Measurements from ENCODE around the gene GNRH2.

GNRH2 gene

DNA sequence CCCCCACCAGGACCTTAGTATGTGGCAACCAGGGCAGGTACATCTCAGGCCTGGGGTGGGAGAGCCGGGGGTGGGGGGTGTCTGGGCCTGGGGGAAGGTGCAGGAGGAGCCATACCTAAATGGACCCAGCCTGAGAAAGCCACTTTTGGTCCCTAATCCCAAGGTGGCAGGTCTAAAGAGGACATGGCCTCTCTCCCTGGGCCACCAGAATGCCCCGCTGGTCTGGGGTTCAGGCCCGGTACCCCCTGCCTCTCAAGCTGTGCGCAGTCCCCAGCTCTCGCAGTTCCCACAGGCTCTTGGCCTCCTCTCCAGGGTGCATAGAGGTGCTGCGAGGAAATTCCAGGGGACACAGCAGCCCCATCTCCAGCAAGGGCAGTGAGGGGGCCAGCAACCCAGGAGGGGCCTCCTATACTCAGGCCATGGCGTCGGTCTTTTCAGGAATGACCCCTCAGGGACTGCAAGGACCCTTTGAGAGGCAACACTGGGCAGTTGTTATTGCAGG is 42.2 kb downstream of the GNRH2 start:
- Histone ChIP-seq H3K27ac (ENCODE audit: low read depth, low read length) (no peak overlapping the region), H3K79me1 (ENCODE audit: low read length) (no peaks in the 10 kb centered on the region), H3K27me3 (ENCODE audit: insufficient read depth, low read length, poor library complexity) (peaks cover 18% of the 10 kb centered on the region), H3K36me3 (ENCODE audit: control insufficient read depth, insufficient read depth, low read length) (no peaks in the 10 kb centered on the region), H3K56ac (ENCODE audit: low read length) (no peak overlapping the region), H3K18ac (ENCODE audit: low read length) (no peak overlapping the region), H4K5ac (ENCODE audit: low read length) (no peak overlapping the region), H4K8ac (ENCODE audit: low read depth, low read length) (no peak overlapping the region), H3K9ac (ENCODE audit: low read length) (no peak overlapping the region), H3K4me3 (ENCODE audit: low read length) (no peak overlapping the region), H3K79me2 (ENCODE audit: control insufficient read depth, insufficient read depth, low read length) (no peaks in the 10 kb centered on the region), H3K4me1 (ENCODE audit: control insufficient read depth, low read depth, low read length) (no peaks in the 10 kb centered on the region), H2BK15ac (replicated peaks; ENCODE audit: low read depth) (no peak overlapping the region), H3K4me2 (ENCODE audit: low read length) (no peak overlapping the region), H2AK5ac (ENCODE audit: low read length) (no peak overlapping the region), H3K23ac (ENCODE audit: low read length) (no peak overlapping the region), H3K4ac (ENCODE audit: low read depth, low read length) (no peak overlapping the region), H2BK5ac (ENCODE audit: low read length) (no peak overlapping the region), H2BK120ac (ENCODE audit: low read depth, low read length) (no peak overlapping the region)
- DNase-seq: no peak
- no CpG with 5 or more reads among the region's 8 CpGs for WGBS (ENCODE audit: extremely low coverage, insufficient coverage, low lambda C conversion rate)

DNA sequence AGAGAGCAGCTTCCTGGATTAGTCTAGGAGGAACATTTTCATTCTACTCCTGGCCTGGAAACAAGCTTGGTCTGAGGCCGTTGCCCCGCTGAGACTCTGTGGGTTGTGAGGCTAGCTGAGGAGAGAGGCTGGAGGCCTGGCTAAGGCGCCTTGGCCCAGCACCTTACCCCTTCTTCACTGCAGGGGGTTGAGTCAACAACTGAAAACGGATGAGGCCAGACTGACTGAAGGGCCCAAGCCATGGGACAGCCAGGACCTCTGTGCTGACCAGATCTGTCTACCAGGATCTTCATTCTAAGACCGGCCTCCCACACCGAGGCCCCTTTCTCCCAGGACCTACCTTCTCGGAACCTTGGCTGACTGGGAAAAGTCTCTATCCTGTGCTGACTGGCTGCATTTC is 44.6 kb downstream of the GNRH2 start:
- Histone ChIP-seq H2BK120ac (ENCODE audit: low read depth, low read length) (no peak overlapping the region), H3K23ac (ENCODE audit: low read length) (no peak overlapping the region), H4K8ac (ENCODE audit: low read depth, low read length) (no peak overlapping the region), H4K5ac (ENCODE audit: low read length) (no peak overlapping the region), H3K9ac (ENCODE audit: low read length) (no peak overlapping the region), H3K27me3 (ENCODE audit: insufficient read depth, low read length, poor library complexity) (peaks cover 5% of the 10 kb centered on the region), H2BK15ac (replicated peaks; ENCODE audit: low read depth) (no peak overlapping the region), H3K4ac (ENCODE audit: low read depth, low read length) (no peak overlapping the region), H2AK5ac (ENCODE audit: low read length) (no peak overlapping the region), H3K79me1 (ENCODE audit: low read length) (no peaks in the 10 kb centered on the region), H3K79me2 (ENCODE audit: control insufficient read depth, insufficient read depth, low read length) (no peaks in the 10 kb centered on the region), H3K56ac (ENCODE audit: low read length) (no peak overlapping the region), H3K18ac (ENCODE audit: low read length) (no peak overlapping the region), H3K4me1 (ENCODE audit: control insufficient read depth, low read depth, low read length) (no peaks in the 10 kb centered on the region), H3K36me3 (ENCODE audit: control insufficient read depth, insufficient read depth, low read length) (no peaks in the 10 kb centered on the region), H3K27ac (ENCODE audit: low read depth, low read length) (no peak overlapping the region), H3K4me2 (ENCODE audit: low read length) (no peak overlapping the region), H3K4me3 (ENCODE audit: low read length) (no peak overlapping the region), H2BK5ac (ENCODE audit: low read length) (no peak overlapping the region)
- no peak for DNase-seq
- no CpG with 5 or more reads among the region's 7 CpGs for WGBS (ENCODE audit: extremely low coverage, insufficient coverage, low lambda C conversion rate)

DNA sequence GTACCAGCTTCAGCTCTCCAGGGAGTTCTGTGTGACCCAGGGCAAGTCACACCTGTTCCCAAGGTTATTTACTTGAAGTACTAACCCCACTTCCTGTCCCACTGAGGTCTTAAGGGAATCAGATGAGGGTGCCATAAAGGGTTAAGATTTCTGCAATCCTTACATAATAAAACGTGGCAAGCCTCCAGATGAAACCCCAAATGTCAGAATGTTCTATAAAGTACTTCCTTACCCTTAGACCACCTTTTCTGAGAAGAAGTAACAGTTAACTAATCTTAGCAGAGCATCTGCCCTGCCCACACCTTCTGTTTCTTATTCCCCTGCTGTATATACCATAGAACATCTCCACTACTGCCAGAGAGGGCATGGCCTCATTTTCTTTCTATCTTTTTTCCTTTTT is 47.1 kb downstream of the GNRH2 start:
- no peak overlapping the region for H3K4me2 ChIP-seq (ENCODE audit: low read length)

DNA sequence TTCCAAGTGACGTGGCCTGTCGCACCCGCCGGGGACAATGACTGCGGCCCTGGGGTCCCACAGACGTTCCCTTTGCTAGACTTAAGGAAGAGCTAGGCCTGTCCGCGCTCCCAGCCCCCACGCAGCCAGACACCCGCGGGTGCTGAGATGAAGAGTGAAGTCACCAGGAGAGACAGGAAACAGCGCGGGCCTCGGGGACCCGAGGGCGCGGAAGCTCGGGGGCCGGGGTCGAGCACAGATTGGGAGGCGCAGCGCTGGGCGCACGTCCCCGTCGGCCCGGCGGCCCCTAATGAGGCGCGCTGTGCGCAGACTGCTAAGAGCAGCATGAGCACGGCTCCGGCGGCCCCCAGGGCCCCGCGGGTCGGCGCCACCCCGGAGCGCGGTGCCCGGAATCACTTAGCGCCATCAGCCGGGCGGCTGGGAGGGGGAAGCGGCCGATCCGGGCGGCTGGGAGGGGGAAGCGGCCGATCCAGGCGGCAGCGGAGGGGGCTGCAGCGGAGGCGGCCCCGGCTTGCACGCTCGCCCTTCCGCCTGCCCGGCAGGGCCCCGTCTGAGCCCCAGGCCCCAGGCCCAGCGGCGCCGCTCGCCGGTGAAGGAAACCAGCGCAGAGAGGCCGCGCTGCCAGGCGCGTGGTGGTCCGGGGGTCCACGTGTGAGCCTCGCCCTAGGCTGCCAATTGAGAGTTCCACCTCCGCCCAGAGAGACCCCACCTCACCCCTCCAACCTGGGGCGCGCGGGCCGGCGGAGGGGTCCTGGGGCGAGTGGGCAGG is 49.4 kb downstream of the GNRH2 start:
- H3K4ac ChIP-seq (ENCODE audit: low read depth, low read length): peak overlapping the region; percentile 60
- WGBS (ENCODE audit: extremely low coverage, insufficient coverage, low lambda C conversion rate): no CpG with 5 or more reads among the region's 81 CpGs
- no peaks in the 10 kb centered on the region for H3K79me1 ChIP-seq (ENCODE audit: low read length)
- H3K56ac ChIP-seq (ENCODE audit: low read length): peak overlapping the region; percentile 85
- H4K5ac ChIP-seq (ENCODE audit: low read length): no peak overlapping the region
- no peak overlapping the region for H2AK5ac ChIP-seq (ENCODE audit: low read length)
- H3K4me3 ChIP-seq (ENCODE audit: low read length): no peak overlapping the region
- peak overlapping the region; percentile 66 for H3K9ac ChIP-seq (ENCODE audit: low read length)
- no peaks in the 10 kb centered on the region for H3K36me3 ChIP-seq (ENCODE audit: control insufficient read depth, insufficient read depth, low read length)
- peak overlapping the region; percentile 39 for H4K8ac ChIP-seq (ENCODE audit: low read depth, low read length)
- peak overlapping the region; percentile 6 for H2BK120ac ChIP-seq (ENCODE audit: low read depth, low read length)
- no peak overlapping the region for H3K27ac ChIP-seq (ENCODE audit: low read depth, low read length)
- H3K23ac ChIP-seq (ENCODE audit: low read length): no peak overlapping the region
- H3K4me1 ChIP-seq (ENCODE audit: control insufficient read depth, low read depth, low read length): no peaks in the 10 kb centered on the region
- no peaks in the 10 kb centered on the region for H3K27me3 ChIP-seq (ENCODE audit: insufficient read depth, low read length, poor library complexity)
- H2BK15ac ChIP-seq (replicated peaks; ENCODE audit: low read depth): no peak overlapping the region
- no peaks in the 10 kb centered on the region for H3K79me2 ChIP-seq (ENCODE audit: control insufficient read depth, insufficient read depth, low read length)
- no peak overlapping the region for H2BK5ac ChIP-seq (ENCODE audit: low read length)
- peak overlapping the region; percentile 64 for H3K18ac ChIP-seq (ENCODE audit: low read length)
- DNase-seq: peak; percentile 32
- peak overlapping the region; percentile 26 for H3K4me2 ChIP-seq (ENCODE audit: low read length)

More for the DNA sequence above, 47.1 kb downstream of the GNRH2 start:
- Histone ChIP-seq H2AK5ac (ENCODE audit: low read length) (no peak overlapping the region), H3K79me1 (ENCODE audit: low read length) (no peaks in the 10 kb centered on the region), H2BK5ac (ENCODE audit: low read length) (no peak overlapping the region), H2BK15ac (replicated peaks; ENCODE audit: low read depth) (no peak overlapping the region), H4K8ac (ENCODE audit: low read depth, low read length) (no peak overlapping the region), H3K79me2 (ENCODE audit: control insufficient read depth, insufficient read depth, low read length) (no peaks in the 10 kb centered on the region), H3K27me3 (ENCODE audit: insufficient read depth, low read length, poor library complexity) (no peaks in the 10 kb centered on the region), H3K23ac (ENCODE audit: low read length) (no peak overlapping the region), H3K4me3 (ENCODE audit: low read length) (no peak overlapping the region), H2BK120ac (ENCODE audit: low read depth, low read length) (no peak overlapping the region), H3K4me1 (ENCODE audit: control insufficient read depth, low read depth, low read length) (no peaks in the 10 kb centered on the region), H3K9ac (ENCODE audit: low read length) (no peak overlapping the region), H3K18ac (ENCODE audit: low read length) (no peak overlapping the region), H4K5ac (ENCODE audit: low read length) (no peak overlapping the region), H3K56ac (ENCODE audit: low read length) (no peak overlapping the region), H3K27ac (ENCODE audit: low read depth, low read length) (no peak overlapping the region), H3K4ac (ENCODE audit: low read depth, low read length) (no peak overlapping the region), H3K36me3 (ENCODE audit: control insufficient read depth, insufficient read depth, low read length) (no peaks in the 10 kb centered on the region)
- no peak for DNase-seq
- no CpG with 5 or more reads among the region's 1 CpG for WGBS (ENCODE audit: extremely low coverage, insufficient coverage, low lambda C conversion rate)

- DNase-seq: no peak
- H3K36me3 ChIP-seq (ENCODE audit: control insufficient read depth, insufficient read depth, low read length): no peaks in the 10 kb centered on the region
These were observed 50.5 kb downstream of the GNRH2 start for GRCh38 chr20:3093861-3094361.

More at GRCh38 chr20:3093861-3094361, 50.5 kb downstream of the GNRH2 start:
- Histone ChIP-seq H4K5ac (ENCODE audit: low read length) (no peak overlapping the region), H3K56ac (ENCODE audit: low read length) (no peak overlapping the region), H3K4me1 (ENCODE audit: control insufficient read depth, low read depth, low read length) (no peaks in the 10 kb centered on the region), H2BK15ac (replicated peaks; ENCODE audit: low read depth) (no peak overlapping the region), H3K18ac (ENCODE audit: low read length) (no peak overlapping the region), H3K79me2 (ENCODE audit: control insufficient read depth, insufficient read depth, low read length) (no peaks in the 10 kb centered on the region), H2AK5ac (ENCODE audit: low read length) (no peak overlapping the region), H3K4me2 (ENCODE audit: low read length) (no peak overlapping the region), H2BK120ac (ENCODE audit: low read depth, low read length) (no peak overlapping the region), H3K27me3 (ENCODE audit: insufficient read depth, low read length, poor library complexity) (no peaks in the 10 kb centered on the region), H2BK5ac (ENCODE audit: low read length) (no peak overlapping the region), H4K8ac (ENCODE audit: low read depth, low read length) (no peak overlapping the region), H3K79me1 (ENCODE audit: low read length) (no peaks in the 10 kb centered on the region), H3K23ac (ENCODE audit: low read length) (no peak overlapping the region), H3K27ac (ENCODE audit: low read depth, low read length) (no peak overlapping the region), H3K4ac (ENCODE audit: low read depth, low read length) (no peak overlapping the region), H3K9ac (ENCODE audit: low read length) (no peak overlapping the region), H3K4me3 (ENCODE audit: low read length) (no peak overlapping the region)
- no CpG with 5 or more reads among the region's 10 CpGs for WGBS (ENCODE audit: extremely low coverage, insufficient coverage, low lambda C conversion rate)
